H1 (cell line): ENCODE data around the gene HEATR1. TPM values are rescaled to one million over a fixed set of nuclear protein-coding genes. Genes with fewer than 3 reads are reported as not detected.

ENCODE experiments used
- CTCF ChIA-PET: fragments of 300-600 bp; sonication (Branson Sonifier 250); formaldehyde crosslinking; loops from one replicate; lab custom pipeline; 2021; ENCODE audit not compliant: partially characterized antibody; lab: Charles Lee
- POLR2A ChIA-PET: fragments of 300-600 bp; sonication (Branson Sonifier 250); formaldehyde crosslinking; loops from one replicate; lab custom pipeline; 2021; ENCODE audit warnings: inconsistent platforms; ENCODE audit not compliant: partially characterized antibody; lab: Charles Lee
- DNase-seq, 2 experiments: peaks; one replicate each; pipeline versions ENCODE4 v3.0.0 to v3.0.0-alpha.2; 2010 to 2022; ENCODE audit warnings: low spot score in 2 of 2, low read depth in 1 of 2, mixed read lengths in 1 of 2
- FAIRE-seq: peaks from 2 replicates; lab custom pipeline; 2011; peaks lifted over from hg19 to GRCh38; lab: Jason Lieb, UNC
- H2AFZ ChIP-seq: 2 replicates; pipeline ENCODE4 v1.8.1; 2012; ENCODE audit warnings: low read length, inconsistent platforms
- H2AK5ac ChIP-seq: 2 replicates; pipeline ENCODE4 v1.6.1; 2013; ENCODE audit warnings: low read depth, low read length
- H2BK120ac ChIP-seq: replicated peaks from 2 replicates; pipeline ENCODE3; 2013; ENCODE audit warnings: low read depth, low read length, inconsistent platforms
- H2BK12ac ChIP-seq: 2 replicates; pipeline ENCODE4 v1.6.1; 2013; ENCODE audit warnings: low read depth, low read length
- H2BK15ac ChIP-seq: 2 replicates; pipeline ENCODE4 v1.6.1; 2013; ENCODE audit warnings: low read length
- H2BK20ac ChIP-seq: 2 replicates; pipeline ENCODE4 v1.6.1; 2013; ENCODE audit warnings: low read length
- H2BK5ac ChIP-seq: 2 replicates; pipeline ENCODE4 v1.6.1; 2013; ENCODE audit warnings: low read depth, low read length
- H3K14ac ChIP-seq: 2 replicates; pipeline ENCODE4 v1.6.1; 2013; ENCODE audit warnings: inconsistent platforms; ENCODE audit not compliant: insufficient read length
- H3K18ac ChIP-seq: 2 replicates; pipeline ENCODE4 v1.6.1; 2013; ENCODE audit warnings: low read length; ENCODE audit errors: extremely low read depth
- H3K23ac ChIP-seq: 2 replicates; pipeline ENCODE4 v1.6.1; 2013; ENCODE audit warnings: inconsistent platforms; ENCODE audit not compliant: insufficient read length
- H3K23me2 ChIP-seq: 2 replicates; pipeline ENCODE4 v1.6.1; 2013; ENCODE audit warnings: low read depth, low read length
- H3K27ac ChIP-seq: 2 replicates; pipeline ENCODE4 v1.6.1; 2011; ENCODE audit warnings: low read depth, low read length, inconsistent platforms
- H3K27me3 ChIP-seq, 4 experiments: replicated peaks in 1 of 4; 1 replicate in 1 of 4; 2 replicates in 3 of 4; pipeline versions ENCODE4 v1.6.1 to v1.8.1; 2011 to 2013; ENCODE audit warnings: low read length in 3 of 4, mild to moderate bottlenecking in 3 of 4, inconsistent platforms in 2 of 4, mixed read lengths in 2 of 4, moderate library complexity in 1 of 4; ENCODE audit not compliant: control insufficient read depth in 3 of 4, insufficient read depth in 3 of 4; ENCODE audit errors: extremely low read depth in 1 of 4
- H3K36me3 ChIP-seq, 4 experiments: 2 replicates each; pipeline versions ENCODE4 v1.6.1 to v1.8.1; 2011 to 2013; ENCODE audit warnings: mild to moderate bottlenecking in 4 of 4, low read length in 3 of 4, moderate library complexity in 2 of 4, control low read depth in 1 of 4, inconsistent platforms in 1 of 4; ENCODE audit not compliant: insufficient read depth in 4 of 4, control insufficient read depth in 2 of 4
- H3K4ac ChIP-seq: replicated peaks from 2 replicates; pipeline ENCODE3; 2013; ENCODE audit warnings: low read length, low read depth, mixed read lengths, inconsistent platforms; ENCODE audit not compliant: insufficient read length
- H3K4me1 ChIP-seq, 4 experiments: replicated peaks in 1 of 4; 1 replicate in 1 of 4; 2 replicates in 3 of 4; pipeline versions ENCODE4 v1.6.1 to v1.8.1; 2011 to 2013; ENCODE audit warnings: low read length in 3 of 4, inconsistent platforms in 2 of 4, mixed read lengths in 1 of 4; ENCODE audit not compliant: insufficient read depth in 4 of 4, control insufficient read depth in 3 of 4
- H3K4me2 ChIP-seq, 2 experiments: 2 replicates each; pipeline versions ENCODE4 v1.6.1 to v1.8.1; 2011 to 2013; ENCODE audit warnings: low read depth in 2 of 2, low read length in 2 of 2, control low read depth in 1 of 2, inconsistent platforms in 1 of 2, mild to moderate bottlenecking in 1 of 2; ENCODE audit not compliant: insufficient read depth in 1 of 2
- H3K4me3 ChIP-seq, 4 experiments: fragments of 200-600, 300-600 bp in 1 of 4; sonication (generic), shearing (Covaris generic), sonication (Bioruptor Twin) in 1 of 4; 2 replicates each; pipeline versions ENCODE4 v1.5.1 to v1.8.1; 2011 to 2016; ENCODE audit warnings: low read length in 4 of 4, low read depth in 3 of 4, control low read depth in 2 of 4, inconsistent platforms in 2 of 4, mild to moderate bottlenecking in 2 of 4, mixed read lengths in 1 of 4, moderate library complexity in 1 of 4; ENCODE audit not compliant: insufficient read depth in 2 of 4; ENCODE audit errors: extremely low read depth in 1 of 4
- H3K56ac ChIP-seq: replicated peaks from 2 replicates; pipeline ENCODE3; 2013; ENCODE audit warnings: low read depth, mild to moderate bottlenecking, mixed read lengths, low read length, inconsistent platforms; ENCODE audit not compliant: insufficient read length
- H3K79me1 ChIP-seq: 2 replicates; pipeline ENCODE4 v1.6.1; 2013; ENCODE audit warnings: low read depth, low read length, control low read depth
- H3K79me2 ChIP-seq, 2 experiments: 2 replicates each; pipeline versions ENCODE4 v1.6.1 to v1.8.1; 2012 to 2013; ENCODE audit warnings: low read length in 2 of 2, mild to moderate bottlenecking in 2 of 2, inconsistent platforms in 1 of 2; ENCODE audit not compliant: insufficient read depth in 2 of 2, control insufficient read depth in 1 of 2
- H3K9ac ChIP-seq, 4 experiments: replicated peaks in 1 of 4; 1 replicate in 1 of 4; 2 replicates in 3 of 4; pipeline versions ENCODE4 v1.6.1 to v1.8.1; 2011 to 2013; ENCODE audit warnings: low read depth in 3 of 4, low read length in 3 of 4, control low read depth in 2 of 4, mild to moderate bottlenecking in 2 of 4, moderate library complexity in 2 of 4, inconsistent platforms in 1 of 4; ENCODE audit errors: extremely low read depth in 1 of 4
- H3K9me3 ChIP-seq, 2 experiments: 2 replicates each; pipeline versions ENCODE4 v1.6.1 to v1.8.1; 2012 to 2013; ENCODE audit warnings: mild to moderate bottlenecking in 2 of 2, moderate library complexity in 2 of 2, control low read depth in 1 of 2, inconsistent platforms in 1 of 2, low read depth in 1 of 2, low read length in 1 of 2, mixed read lengths in 1 of 2; ENCODE audit not compliant: insufficient read depth in 2 of 2
- H4K20me1 ChIP-seq, 2 experiments: replicated peaks in 1 of 2; 2 replicates each; pipeline versions ENCODE3 to v1.8.1; 2011 to 2013; ENCODE audit warnings: inconsistent platforms in 2 of 2, low read length in 2 of 2, mild to moderate bottlenecking in 1 of 2; ENCODE audit not compliant: insufficient read depth in 2 of 2, control insufficient read depth in 1 of 2
- H4K5ac ChIP-seq: 2 replicates; pipeline ENCODE4 v1.6.1; 2013; ENCODE audit warnings: low read length, low read depth, mixed read lengths, inconsistent platforms; ENCODE audit not compliant: insufficient read length
- H4K8ac ChIP-seq: 2 replicates; pipeline ENCODE4 v1.8.0; 2013; ENCODE audit warnings: mild to moderate bottlenecking, moderate library complexity, low read length, inconsistent platforms; ENCODE audit not compliant: insufficient read depth; ENCODE audit errors: extremely low read depth
- H4K91ac ChIP-seq: replicated peaks from 2 replicates; pipeline ENCODE3; 2013; ENCODE audit warnings: low read length, mixed read lengths, inconsistent platforms; ENCODE audit not compliant: insufficient read length
- BACH1 ChIP-seq: IDR thresholded peaks from 2 replicates; pipeline ENCODE4 v1.6.1; 2012; ENCODE audit warnings: low read length, improper control_type of control experiment
- CHD1 ChIP-seq: IDR thresholded peaks from 2 replicates; pipeline ENCODE4 v1.6.1; 2012; ENCODE audit warnings: low read depth, low read length, improper control_type of control experiment
- GTF2F1 ChIP-seq: IDR thresholded peaks from 2 replicates; pipeline ENCODE4 v1.6.1; 2012; ENCODE audit warnings: low read depth, low read length, improper control_type of control experiment, borderline replicate concordance
- MAFK ChIP-seq: IDR thresholded peaks from 2 replicates; pipeline ENCODE4 v1.6.1; 2012; ENCODE audit warnings: low read depth, mild to moderate bottlenecking, improper control_type of control experiment, low read length
- NRF1 ChIP-seq: IDR thresholded peaks from 2 replicates; pipeline ENCODE4 v1.6.1; 2011; ENCODE audit warnings: mild to moderate bottlenecking, low read depth, low read length, improper control_type of control experiment
- POLR2A ChIP-seq, 2 experiments: IDR thresholded peaks; 1 replicate in 1 of 2; 2 replicates in 1 of 2; pipeline ENCODE4 v1.6.1; 2011; ENCODE audit warnings: low read depth in 2 of 2, low read length in 2 of 2, mild to moderate bottlenecking in 2 of 2; ENCODE audit errors: control extremely low read depth in 1 of 2
- RAD21 ChIP-seq, 2 experiments: IDR thresholded peaks in 1 of 2; conservative IDR thresholded peaks in 1 of 2; 2 replicates each; pipeline ENCODE4 v1.6.1; 2011; ENCODE audit warnings: low read depth in 2 of 2, low read length in 2 of 2, improper control_type of control experiment in 1 of 2, inconsistent platforms in 1 of 2, mild to moderate bottlenecking in 1 of 2, moderate library complexity in 1 of 2
- RNF2 ChIP-seq: fragments of 200-900, 300-1000 bp; sonication (generic); IDR thresholded peaks from 2 replicates; pipeline ENCODE4 v1.7.1; 2016; ENCODE audit warnings: borderline replicate concordance, low read depth, mild to moderate bottlenecking, antibody characterized with exemption, low read length; ENCODE audit not compliant: poor library complexity, severe bottlenecking; ENCODE audit errors: missing control alignments
- SAP30 ChIP-seq: fragments of 300-600 bp; sonication (generic); IDR thresholded peaks from 2 replicates; pipeline ENCODE4 v1.7.1; 2012; ENCODE audit warnings: low read length, moderate library complexity, mild to moderate bottlenecking, inconsistent platforms; ENCODE audit not compliant: insufficient read depth, insufficient replicate concordance
- SP1 ChIP-seq: IDR thresholded peaks from 2 replicates; pipeline ENCODE4 v1.6.1; 2011; ENCODE audit warnings: low read depth, low read length
- SUZ12 ChIP-seq: fragments of 200-600 bp; sonication (generic); IDR thresholded peaks from 2 replicates; pipeline ENCODE4 v1.6.1; 2012; ENCODE audit warnings: mild to moderate bottlenecking, inconsistent platforms, low read length, moderate library complexity, mixed read lengths
- YY1 ChIP-seq: IDR thresholded peaks from 2 replicates; pipeline ENCODE4 v1.6.1; 2011; ENCODE audit warnings: low read depth, mild to moderate bottlenecking, low read length
- WGBS, 2 experiments: shearing (Covaris generic) in 1 of 2; methylation state at CpG; one replicate each; pipeline versions ENCODE4 v1.1.6 to v1.1.7; 2013 to 2015; ENCODE audit warnings: low lambda C conversion rate in 2 of 2, mixed read lengths in 2 of 2, inconsistent platforms in 1 of 2, low coverage in 1 of 2, missing lambda C conversion rate in 1 of 2; ENCODE audit not compliant: insufficient replicate concordance in 2 of 2, insufficient coverage in 1 of 2, insufficient read length in 1 of 2; ENCODE audit errors: extremely low coverage in 1 of 2, missing lambda C conversion rate in 1 of 2; 5-methylcytosine and 5-hydroxymethylcytosine counted together
- polyA plus RNA-seq, 7 experiments: library from polyadenylated mRNA; depleted of rRNA in 3 of 7; stranded (reverse) in 5 of 7; unstranded in 2 of 7; fragments of >200 nt in 5 of 7; fragments of 200-250 nt in 2 of 7; gene quantifications; 1 replicate in 5 of 7; 2 replicates in 1 of 7; 4 replicates in 1 of 7; pipeline versions ENCODE4 v1.2.1 to v1.2.3, GENCODE V29; 2011 to 2013; ENCODE audit warnings: missing spikeins in 2 of 7, mixed read lengths in 2 of 7
- total RNA-seq: library from RNA; stranded (reverse); fragmentation: NEBNext Ultra II Directional; extraction: Animal tissue kit (Norgen Biotek cat#: 25700); gene quantifications from 2 replicates; pipeline ENCODE4 v1.2.1, GENCODE V29; 2021

The HEATR1 gene
- total and polyA plus RNA-seq, 2 of the 8 experiments (the other 6 are each of a cell fraction or from before 2014, with no cell fraction given) = 13.0 to 95.8 TPM

DNA sequence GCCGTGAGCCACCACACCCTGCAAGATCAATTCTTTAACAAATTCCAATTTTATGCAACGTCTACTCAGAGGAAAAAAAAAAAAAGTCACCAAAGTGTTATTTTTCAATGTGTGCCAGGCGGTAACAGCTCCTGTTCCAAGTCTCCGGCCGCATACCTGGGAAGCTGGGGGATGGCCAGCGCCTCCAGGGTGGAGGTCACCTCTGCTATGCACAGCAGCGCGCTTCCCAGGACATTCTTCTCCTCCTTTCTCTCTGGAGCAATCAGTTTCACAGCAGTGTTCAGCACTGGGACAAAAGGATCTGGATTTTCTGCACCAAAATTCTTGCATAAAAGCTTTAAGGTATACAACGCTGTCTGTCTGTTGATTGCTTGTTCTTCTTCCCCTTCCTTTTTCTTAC, 46.2 kb downstream of the HEATR1 start:
- peaks cover 0 to 6% of the 10 kb centered on the region in 2 experiments for H4K20me1 ChIP-seq
- POLR2A ChIA-PET = interaction anchor here (1.2 to 1.4 kb wide), 2 partner anchors 10 to 39 kb away, joined by 3 to 5 read pairs; no protein-coding TSS in a partner anchor
- H3K4ac ChIP-seq = no peak overlapping the region
- no peak overlapping the region for H2AK5ac ChIP-seq
- TF ChIP-seq CHD1 (no peak), SAP30 (no peak), GTF2F1 (no peak), MAFK (no peak), NRF1 (no peak), YY1 (no peak), RNF2 (no peak), SP1 (no peak), BACH1 (no peak), RAD21 (IDR thresholded peaks at IDR 0.05 in 1 of 2, conservative IDR thresholded peaks at IDR 0.05 in 1 of 2; ENCODE audit: low read depth in 2 of 2, low read length in 2 of 2) (no peak), SUZ12 (no peak), POLR2A (IDR thresholded peaks at IDR 0.05; ENCODE audit: control extremely low read depth in 1 of 2, low read depth in 2 of 2, low read length in 2 of 2) (no peak)
- no peaks in the 10 kb centered on the region for H3K79me2 ChIP-seq
- no peak overlapping the region for H4K8ac ChIP-seq
- H3K27ac ChIP-seq = no peak overlapping the region
- H3K4me2 ChIP-seq = no peak overlapping the region
- H3K27me3 ChIP-seq = no peaks in the 10 kb centered on the region
- H3K4me3 ChIP-seq = no peak overlapping the region
- H2AFZ ChIP-seq = no peak overlapping the region
- no peak overlapping the region for H3K9ac ChIP-seq
- H2BK5ac ChIP-seq = no peak overlapping the region
- no peaks in the 10 kb centered on the region for H3K4me1 ChIP-seq
- no peaks in the 10 kb centered on the region for H3K79me1 ChIP-seq
- no peak overlapping the region for H3K14ac ChIP-seq
- H2BK20ac ChIP-seq = no peak overlapping the region
- CTCF ChIA-PET = interaction anchor here (0.6 to 3.1 kb wide), 6 partner anchors 8 to 463 kb away, joined by 3 to 34 read pairs (median 4); no protein-coding TSS in a partner anchor
- DNase-seq (no peak), FAIRE-seq (no peak)
- H3K18ac ChIP-seq = no peak overlapping the region
- H3K56ac ChIP-seq = no peak overlapping the region
- WGBS, 2 experiments = 93% methylated on average over 9 of the region's 9 CpGs; no CpG with 5 or more reads in 1 of the 2 experiments
- no peak overlapping the region for H3K23ac ChIP-seq
- H2BK15ac ChIP-seq = no peak overlapping the region
- no peak overlapping the region for H2BK12ac ChIP-seq
- no peak overlapping the region for H2BK120ac ChIP-seq
- H3K23me2 ChIP-seq = no peaks in the 10 kb centered on the region
- no peak overlapping the region for H4K91ac ChIP-seq
- H3K36me3 ChIP-seq = peaks cover 22 to 84% (median 65%) of the 10 kb centered on the region in 4 experiments
- H4K5ac ChIP-seq = no peak overlapping the region
- H3K9me3 ChIP-seq = no peaks in the 10 kb centered on the region
